H9 (cell line): ENCODE measurements around the gene PRR27. TPM values are rescaled to one million over a fixed set of nuclear protein-coding genes. Genes with fewer than 3 reads are reported as not detected.

Source experiments
- DNase-seq: peaks from one replicate; pipeline ENCODE4 v3.0.0-alpha.2; 2017
- H2AFZ ChIP-seq: one replicate; pipeline ENCODE4 v1.6.1; 2013; ENCODE audit warnings: mild to moderate bottlenecking, low read length, control low read depth, moderate library complexity
- H2AK5ac ChIP-seq: 2 replicates; pipeline ENCODE4 v1.6.1; 2013; ENCODE audit warnings: low read length, control low read depth, mixed read lengths; ENCODE audit not compliant: insufficient read length
- H2BK120ac ChIP-seq: one replicate; pipeline ENCODE4 v1.6.1; 2013; ENCODE audit warnings: low read depth, mild to moderate bottlenecking, low read length, control low read depth, inconsistent platforms; ENCODE audit not compliant: poor library complexity, severe bottlenecking
- H2BK12ac ChIP-seq: 2 replicates; pipeline ENCODE4 v1.6.1; 2013; ENCODE audit warnings: low read length, control low read depth, mixed read lengths, low read depth; ENCODE audit not compliant: insufficient read length
- H2BK15ac ChIP-seq: 2 replicates; pipeline ENCODE4 v1.6.1; 2013; ENCODE audit warnings: low read depth, low read length, control low read depth
- H2BK20ac ChIP-seq: one replicate; pipeline ENCODE4 v1.6.1; 2013; ENCODE audit warnings: low read depth, mild to moderate bottlenecking, low read length, control low read depth, inconsistent platforms; ENCODE audit not compliant: poor library complexity, severe bottlenecking
- H2BK5ac ChIP-seq: 2 replicates; pipeline ENCODE4 v1.6.1; 2013; ENCODE audit warnings: low read length, control low read depth, mixed read lengths; ENCODE audit not compliant: insufficient read length
- H3K14ac ChIP-seq: 2 replicates; pipeline ENCODE4 v1.6.1; 2013; ENCODE audit warnings: low read length, control low read depth; ENCODE audit not compliant: insufficient read depth
- H3K18ac ChIP-seq: 2 replicates; pipeline ENCODE4 v1.6.1; 2013; ENCODE audit warnings: low read depth, mild to moderate bottlenecking, mixed read lengths, low read length, control low read depth; ENCODE audit not compliant: insufficient read length
- H3K23ac ChIP-seq: 2 replicates; pipeline ENCODE4 v1.6.1; 2013; ENCODE audit warnings: low read length, control low read depth, mixed read lengths, low read depth; ENCODE audit not compliant: insufficient read length
- H3K23me2 ChIP-seq: 2 replicates; pipeline ENCODE4 v1.6.1; 2013; ENCODE audit warnings: low read depth, mild to moderate bottlenecking, mixed read lengths, low read length, control low read depth; ENCODE audit not compliant: insufficient read length, poor library complexity, severe bottlenecking
- H3K27ac ChIP-seq: 2 replicates; pipeline ENCODE4 v1.5.1; 2013; ENCODE audit warnings: low read length, control low read depth, mixed read lengths, low read depth; ENCODE audit not compliant: insufficient read length
- H3K27me3 ChIP-seq: 2 replicates; pipeline ENCODE4 v1.6.1; 2013; ENCODE audit warnings: low read length, control low read depth, inconsistent platforms; ENCODE audit not compliant: insufficient read depth
- H3K4ac ChIP-seq: 2 replicates; pipeline ENCODE4 v1.6.1; 2013; ENCODE audit warnings: low read depth, mild to moderate bottlenecking, control low read depth, inconsistent platforms, low read length, moderate library complexity
- H3K4me1 ChIP-seq: 2 replicates; pipeline ENCODE4 v1.6.1; 2013; ENCODE audit warnings: low read length, control low read depth, inconsistent platforms; ENCODE audit not compliant: insufficient read depth
- H3K4me2 ChIP-seq: 2 replicates; pipeline ENCODE4 v1.6.1; 2013; ENCODE audit warnings: low read length, control low read depth, mixed read lengths; ENCODE audit not compliant: insufficient read length, insufficient read depth
- H3K56ac ChIP-seq: 2 replicates; pipeline ENCODE4 v1.6.1; 2013; ENCODE audit warnings: low read depth, mild to moderate bottlenecking, mixed read lengths, low read length, control low read depth; ENCODE audit not compliant: insufficient read length
- H3K79me1 ChIP-seq: 2 replicates; pipeline ENCODE4 v1.6.1; 2013; ENCODE audit warnings: low read depth, mild to moderate bottlenecking, moderate library complexity, low read length, control low read depth, inconsistent platforms; ENCODE audit not compliant: insufficient read depth, poor library complexity, severe bottlenecking
- H3K79me2 ChIP-seq: 2 replicates; pipeline ENCODE4 v1.6.1; 2013; ENCODE audit warnings: low read length, control low read depth, inconsistent platforms; ENCODE audit not compliant: insufficient read depth
- H3K9ac ChIP-seq: 2 replicates; pipeline ENCODE4 v1.6.1; 2013; ENCODE audit warnings: low read length, control low read depth, mixed read lengths; ENCODE audit not compliant: insufficient read length; ENCODE audit errors: extremely low read depth
- H3K9me3 ChIP-seq: one replicate; pipeline ENCODE4 v1.6.1; 2013; ENCODE audit warnings: low read depth, low read length, inconsistent platforms; ENCODE audit not compliant: control insufficient read depth
- H3T11ph ChIP-seq: one replicate; pipeline ENCODE4 v1.6.1; 2013; ENCODE audit warnings: mild to moderate bottlenecking, low read length, control low read depth, inconsistent platforms
- H4K20me1 ChIP-seq: one replicate; pipeline ENCODE4 v1.6.1; 2013; ENCODE audit not compliant: control insufficient read depth, insufficient read length, insufficient read depth
- H4K5ac ChIP-seq: 2 replicates; pipeline ENCODE4 v1.6.1; 2013; ENCODE audit warnings: low read depth, mild to moderate bottlenecking, mixed read lengths, low read length, control low read depth; ENCODE audit not compliant: insufficient read length
- H4K8ac ChIP-seq: replicated peaks from 2 replicates; pipeline ENCODE4 v1.6.1; 2013; ENCODE audit warnings: low read length, control low read depth, mixed read lengths, low read depth; ENCODE audit not compliant: insufficient read length
- H4K91ac ChIP-seq: 2 replicates; pipeline ENCODE4 v1.6.1; 2013; ENCODE audit warnings: low read depth, mild to moderate bottlenecking, moderate library complexity, mixed read lengths, low read length, control low read depth; ENCODE audit not compliant: insufficient read length
- H3K27ac Mint-ChIP-seq, 3 experiments: 2 replicates in 2 of 3; 3 replicates in 1 of 3; pipeline ENCODE4 v1.8.0; 2020 to 2021; ENCODE audit warnings: mixed read lengths in 3 of 3, mild to moderate bottlenecking in 1 of 3, moderate library complexity in 1 of 3
- H3K27me3 Mint-ChIP-seq: 2 replicates; pipeline ENCODE4 v1.8.0; 2021; ENCODE audit warnings: low read depth, mild to moderate bottlenecking, moderate library complexity, mixed read lengths
- H3K36me3 Mint-ChIP-seq, 3 experiments: 2 replicates in 2 of 3; 3 replicates in 1 of 3; pipeline ENCODE4 v1.8.0; 2020 to 2021; ENCODE audit warnings: low read depth in 3 of 3, mixed read lengths in 3 of 3; ENCODE audit not compliant: insufficient read depth in 1 of 3
- H3K4me1 Mint-ChIP-seq, 2 experiments: 2 replicates each; pipeline ENCODE4 v1.8.0; 2020; ENCODE audit warnings: mixed read lengths in 2 of 2
- H3K4me3 Mint-ChIP-seq, 2 experiments: 2 replicates in 1 of 2; 3 replicates in 1 of 2; pipeline ENCODE4 v1.8.0; 2020 to 2021; ENCODE audit warnings: mild to moderate bottlenecking in 2 of 2, mixed read lengths in 2 of 2, moderate library complexity in 1 of 2
- H3K9me3 Mint-ChIP-seq, 2 experiments: 2 replicates in 1 of 2; 3 replicates in 1 of 2; pipeline ENCODE4 v1.8.0; 2020; ENCODE audit warnings: mild to moderate bottlenecking in 2 of 2, mixed read lengths in 2 of 2, moderate library complexity in 1 of 2
- WGBS: extraction: QIAGEN DNeasy Blood & Tissue Kit; methylation state at CpG from one replicate; pipeline ENCODE4 v1.1.7; 2013; ENCODE audit warnings: missing lambda C conversion rate, low lambda C conversion rate, mixed read lengths; ENCODE audit not compliant: insufficient read length; ENCODE audit errors: extremely low coverage; 5-methylcytosine and 5-hydroxymethylcytosine counted together
- total RNA-seq: library from RNA; stranded (reverse); gene quantifications from 2 replicates; pipeline ENCODE4 v1.2.1, GENCODE V29; 2021
- TF ChIP-seq, protein P1 (sequence below): fragments of 200-600 bp; sonication (generic); conservative IDR thresholded peaks from 3 replicates; pipeline ENCODE4 v1.8.0; 2021; ENCODE audit warnings: antibody characterized with exemption, mild to moderate bottlenecking

The PRR27 gene
- total RNA-seq, 1 experiment from 2014 or later, result not detected

DNA sequence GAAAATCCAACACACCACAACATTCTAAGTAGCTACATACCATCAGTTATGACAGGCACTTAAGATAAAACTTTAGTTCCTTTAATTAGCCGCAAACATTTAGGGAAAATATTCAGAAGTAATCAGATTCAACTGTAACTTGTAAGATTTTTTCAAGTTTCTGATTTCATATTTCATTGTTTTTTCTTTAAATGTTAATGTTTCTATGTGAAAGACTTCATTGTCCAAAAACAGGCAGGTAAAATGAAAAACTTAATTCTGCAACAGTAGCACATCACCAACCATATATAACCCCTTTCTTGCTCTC lies 29.9 kb downstream of the PRR27 start:
- H2AK5ac ChIP-seq, result no peak overlapping the region
- no peak overlapping the region for H2BK20ac ChIP-seq
- H3K56ac ChIP-seq, result no peak overlapping the region
- H4K20me1 ChIP-seq, result no peaks in the 10 kb centered on the region
- no peak overlapping the region for H3K27ac Mint-ChIP-seq
- no peaks in the 10 kb centered on the region for H3K79me2 ChIP-seq
- H3K27me3 Mint-ChIP-seq, result no peaks in the 10 kb centered on the region
- no peak overlapping the region for H2AFZ ChIP-seq
- H3K27me3 ChIP-seq, result no peaks in the 10 kb centered on the region
- H3K36me3 Mint-ChIP-seq, result no peaks in the 10 kb centered on the region
- no peak overlapping the region for H4K8ac ChIP-seq
- no peak overlapping the region for H3K27ac ChIP-seq
- no peak overlapping the region for H3K14ac ChIP-seq
- H2BK12ac ChIP-seq, result no peak overlapping the region
- no peak overlapping the region for H3K9ac ChIP-seq
- no peak overlapping the region for H3K23ac ChIP-seq
- no peak overlapping the region for H3K4ac ChIP-seq
- no peak overlapping the region for H2BK120ac ChIP-seq
- no peak overlapping the region for H2BK15ac ChIP-seq
- H3K4me1 ChIP-seq, result no peaks in the 10 kb centered on the region
- H3K4me1 Mint-ChIP-seq, result no peaks in the 10 kb centered on the region
- H3K9me3 Mint-ChIP-seq, result no peaks in the 10 kb centered on the region
- H3K4me3 Mint-ChIP-seq, result no peak overlapping the region
- TF ChIP-seq, protein P1, sequence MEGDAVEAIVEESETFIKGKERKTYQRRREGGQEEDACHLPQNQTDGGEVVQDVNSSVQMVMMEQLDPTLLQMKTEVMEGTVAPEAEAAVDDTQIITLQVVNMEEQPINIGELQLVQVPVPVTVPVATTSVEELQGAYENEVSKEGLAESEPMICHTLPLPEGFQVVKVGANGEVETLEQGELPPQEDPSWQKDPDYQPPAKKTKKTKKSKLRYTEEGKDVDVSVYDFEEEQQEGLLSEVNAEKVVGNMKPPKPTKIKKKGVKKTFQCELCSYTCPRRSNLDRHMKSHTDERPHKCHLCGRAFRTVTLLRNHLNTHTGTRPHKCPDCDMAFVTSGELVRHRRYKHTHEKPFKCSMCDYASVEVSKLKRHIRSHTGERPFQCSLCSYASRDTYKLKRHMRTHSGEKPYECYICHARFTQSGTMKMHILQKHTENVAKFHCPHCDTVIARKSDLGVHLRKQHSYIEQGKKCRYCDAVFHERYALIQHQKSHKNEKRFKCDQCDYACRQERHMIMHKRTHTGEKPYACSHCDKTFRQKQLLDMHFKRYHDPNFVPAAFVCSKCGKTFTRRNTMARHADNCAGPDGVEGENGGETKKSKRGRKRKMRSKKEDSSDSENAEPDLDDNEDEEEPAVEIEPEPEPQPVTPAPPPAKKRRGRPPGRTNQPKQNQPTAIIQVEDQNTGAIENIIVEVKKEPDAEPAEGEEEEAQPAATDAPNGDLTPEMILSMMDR, result no peak; the same call in 2 of the 3 replicates
- H3K9me3 ChIP-seq, result no peaks in the 10 kb centered on the region
- no peak overlapping the region for H4K5ac ChIP-seq
- H3K18ac ChIP-seq, result no peak overlapping the region
- no CpG with 5 or more reads among the region's 1 CpG for WGBS
- no peaks in the 10 kb centered on the region for H3K79me1 ChIP-seq
- H4K91ac ChIP-seq, result no peak overlapping the region
- H3K23me2 ChIP-seq, result no peaks in the 10 kb centered on the region
- no peak for DNase-seq
- H2BK5ac ChIP-seq, result no peak overlapping the region
- no peak overlapping the region for H3K4me2 ChIP-seq
- H3T11ph ChIP-seq, result no peak overlapping the region
